ENCODE measurements around the gene SMAD2. TPM values are rescaled to one million over a fixed set of nuclear protein-coding genes. Genes with fewer than 3 reads are reported as not detected.
"Not testable (repeated sequence)": the region's sequence is repeated elsewhere in the genome, so short reads cannot be mapped to it uniquely, and the experiment has no call there.

Gene SMAD2
- polyA plus RNA-seq, 1 donor (not counting 4 experiments of a cell fraction or from before 2014, with no cell fraction given): 87.1 TPM

DNA sequence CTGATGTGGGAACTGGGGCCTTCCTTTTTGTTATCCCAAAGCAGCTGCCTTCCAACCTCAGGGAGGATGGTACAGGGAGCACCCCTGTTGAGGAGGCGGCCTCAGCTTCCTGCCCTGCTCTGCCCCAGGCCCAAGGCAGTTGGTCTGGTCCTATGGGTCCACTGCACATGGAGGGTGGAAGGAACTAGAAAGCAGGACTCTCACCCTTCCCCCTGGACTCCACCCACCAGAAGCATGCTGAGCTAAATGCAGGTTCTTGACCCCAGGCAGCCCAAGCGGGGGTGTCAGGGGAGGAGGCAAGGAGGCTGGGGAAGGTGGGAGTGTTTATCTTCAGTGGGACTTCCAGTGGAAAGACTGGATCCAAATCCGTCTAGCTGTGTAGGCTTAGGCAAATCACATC lies 158.5 kb downstream of the SMAD2 start:
- no peak overlapping the region for H3K27ac ChIP-seq (ENCODE audit: control insufficient read depth, insufficient read depth, low read length)
- H4K20me1 ChIP-seq (ENCODE audit: control insufficient read depth, extremely low read depth, insufficient read depth, low read length): no peaks in the 10 kb centered on the region
- TF ChIP-seq EZH2 (IDR thresholded peaks at IDR 0.05; ENCODE audit: low read length): no peak
- TF ChIP-seq CTCF (optimal IDR thresholded peaks at IDR 0.05 in 1 of 3, IDR thresholded peaks at IDR 0.05 in 1 of 3, conservative IDR thresholded peaks at IDR 0.05 in 1 of 3; ENCODE audit: extremely low read depth in 1 of 3, insufficient read depth in 2 of 3, low read length in 3 of 3): no peak
- dilution Hi-C loops (cut with MboI; ENCODE audit: extremely low pct_ligation_motif_present, low sequenced_read_pairs): no loop called here
- H3K9me3 ChIP-seq (ENCODE audit: control insufficient read depth, low read depth, low read length): no peaks in the 10 kb centered on the region
- DNase-seq (ENCODE audit: low read depth, low spot score) (no peak), FAIRE-seq (no peak)
- no peak overlapping the region for H3K4me2 ChIP-seq (ENCODE audit: control insufficient read depth, extremely low read depth, insufficient read depth, low read depth, low read length)
- peaks cover 4% of the 10 kb centered on the region for H3K27me3 ChIP-seq (ENCODE audit: control insufficient read depth, extremely low read depth, insufficient read depth, low read length)
- no peaks in the 10 kb centered on the region for H3K36me3 ChIP-seq (ENCODE audit: control insufficient read depth in 2 of 2, extremely low read depth in 1 of 2, insufficient read depth in 2 of 2, low read length in 2 of 2)
- H3K9ac ChIP-seq (ENCODE audit: control insufficient read depth, extremely low read depth, insufficient read depth, low read length): no peak overlapping the region
- H3K9me1 ChIP-seq (ENCODE audit: control insufficient read depth, extremely low read depth, insufficient read depth, low read length): no peaks in the 10 kb centered on the region
- H3K79me2 ChIP-seq (ENCODE audit: control insufficient read depth, insufficient read depth, low read length): no peaks in the 10 kb centered on the region
- H3K4me3 ChIP-seq (ENCODE audit: control insufficient read depth in 2 of 3, extremely low read depth in 1 of 3, insufficient read depth in 2 of 3, low read depth in 1 of 3, low read length in 3 of 3): no peak overlapping the region
- peaks cover 3% of the 10 kb centered on the region for H3K4me1 ChIP-seq (ENCODE audit: control insufficient read depth, extremely low read depth, insufficient read depth, low read length)
- no peak overlapping the region for H2AFZ ChIP-seq (ENCODE audit: control insufficient read depth, low read length)

- peaks cover 3% of the 10 kb centered on the region for H3K4me1 ChIP-seq (ENCODE audit: control insufficient read depth, extremely low read depth, insufficient read depth, low read length)
- no peak overlapping the region for H3K27ac ChIP-seq (ENCODE audit: control insufficient read depth, insufficient read depth, low read length)
- no peaks in the 10 kb centered on the region for H3K36me3 ChIP-seq (ENCODE audit: control insufficient read depth in 2 of 2, extremely low read depth in 1 of 2, insufficient read depth in 2 of 2, low read length in 2 of 2)
- no peak for FAIRE-seq
- H3K27me3 ChIP-seq (ENCODE audit: control insufficient read depth, extremely low read depth, insufficient read depth, low read length): no peaks in the 10 kb centered on the region
- H3K4me3 ChIP-seq (ENCODE audit: control insufficient read depth in 2 of 3, extremely low read depth in 1 of 3, insufficient read depth in 2 of 3, low read depth in 1 of 3, low read length in 3 of 3): no peak overlapping the region
- no peaks in the 10 kb centered on the region for H3K79me2 ChIP-seq (ENCODE audit: control insufficient read depth, insufficient read depth, low read length)
- TF ChIP-seq CTCF (optimal IDR thresholded peaks at IDR 0.05 in 1 of 3, IDR thresholded peaks at IDR 0.05 in 1 of 3, conservative IDR thresholded peaks at IDR 0.05 in 1 of 3; ENCODE audit: extremely low read depth in 1 of 3, insufficient read depth in 2 of 3, low read length in 3 of 3) (no peak), EZH2 (IDR thresholded peaks at IDR 0.05; ENCODE audit: low read length) (no peak)
- DNase-seq (ENCODE audit: low read depth, low spot score): no peak
- no peaks in the 10 kb centered on the region for H3K9me1 ChIP-seq (ENCODE audit: control insufficient read depth, extremely low read depth, insufficient read depth, low read length)
- H3K4me2 ChIP-seq (ENCODE audit: control insufficient read depth, extremely low read depth, insufficient read depth, low read depth, low read length): no peak overlapping the region
- no peaks in the 10 kb centered on the region for H4K20me1 ChIP-seq (ENCODE audit: control insufficient read depth, extremely low read depth, insufficient read depth, low read length)
- no peak overlapping the region for H2AFZ ChIP-seq (ENCODE audit: control insufficient read depth, low read length)
- dilution Hi-C loops (cut with MboI; ENCODE audit: extremely low pct_ligation_motif_present, low sequenced_read_pairs): no loop called here
- no peaks in the 10 kb centered on the region for H3K9me3 ChIP-seq (ENCODE audit: control insufficient read depth, low read depth, low read length)
- no peak overlapping the region for H3K9ac ChIP-seq (ENCODE audit: control insufficient read depth, extremely low read depth, insufficient read depth, low read length)
Observed at GRCh38 chr18:47767699-47768098, 162.8 kb downstream of the SMAD2 start.

DNA sequence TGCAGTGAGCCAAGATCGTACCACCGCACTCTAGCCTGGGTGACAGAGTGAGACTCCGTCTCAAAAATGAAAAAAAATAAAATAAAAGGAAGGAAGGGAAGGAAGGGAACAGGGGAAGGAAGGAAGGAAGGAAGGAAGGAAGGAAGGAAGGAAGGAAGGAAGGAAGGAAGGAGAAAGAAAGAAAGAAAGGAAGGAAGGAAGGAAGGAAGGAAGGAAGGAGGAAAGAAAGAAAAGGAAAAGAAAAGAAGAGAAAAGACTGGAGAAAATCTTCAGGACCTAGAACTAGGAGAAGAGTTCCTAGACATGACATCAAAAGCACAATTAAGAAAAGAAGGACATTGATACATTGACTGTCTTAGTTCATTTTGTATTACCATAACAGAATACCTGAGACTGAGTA lies 163.3 kb downstream of the SMAD2 start:
- H3K36me3 ChIP-seq (ENCODE audit: control insufficient read depth in 2 of 2, extremely low read depth in 1 of 2, insufficient read depth in 2 of 2, low read length in 2 of 2); H4K20me1 ChIP-seq (ENCODE audit: control insufficient read depth, extremely low read depth, insufficient read depth, low read length); H3K27ac ChIP-seq (ENCODE audit: control insufficient read depth, insufficient read depth, low read length); H3K4me3 ChIP-seq (ENCODE audit: control insufficient read depth in 2 of 3, extremely low read depth in 1 of 3, insufficient read depth in 2 of 3, low read depth in 1 of 3, low read length in 3 of 3); H3K9me1 ChIP-seq (ENCODE audit: control insufficient read depth, extremely low read depth, insufficient read depth, low read length); dilution Hi-C loops (cut with MboI; ENCODE audit: extremely low pct_ligation_motif_present, low sequenced_read_pairs); H3K4me2 ChIP-seq (ENCODE audit: control insufficient read depth, extremely low read depth, insufficient read depth, low read depth, low read length); DNase-seq (ENCODE audit: low read depth, low spot score); H3K27me3 ChIP-seq (ENCODE audit: control insufficient read depth, extremely low read depth, insufficient read depth, low read length); FAIRE-seq; H3K79me2 ChIP-seq (ENCODE audit: control insufficient read depth, insufficient read depth, low read length); H3K9ac ChIP-seq (ENCODE audit: control insufficient read depth, extremely low read depth, insufficient read depth, low read length); H2AFZ ChIP-seq (ENCODE audit: control insufficient read depth, low read length); H3K9me3 ChIP-seq (ENCODE audit: control insufficient read depth, low read depth, low read length); H3K4me1 ChIP-seq (ENCODE audit: control insufficient read depth, extremely low read depth, insufficient read depth, low read length): not testable (repeated sequence)
